ENCODE data around the gene PNPLA7. TPM values are rescaled to one million over a fixed set of nuclear protein-coding genes. Genes with fewer than 3 reads are reported as not detected.
"Not testable (repeated sequence)": the region's sequence is repeated elsewhere in the genome, so short reads cannot be mapped to it uniquely, and the experiment has no call there.

The PNPLA7 gene
- total RNA-seq, 1 experiment from 2014 or later, result 0.17 TPM

GRCh38 chr9:137423514-137424291 lies 126.5 kb downstream of the PNPLA7 start:
- DNase-seq (ENCODE audit: low read depth), result no peak

DNA sequence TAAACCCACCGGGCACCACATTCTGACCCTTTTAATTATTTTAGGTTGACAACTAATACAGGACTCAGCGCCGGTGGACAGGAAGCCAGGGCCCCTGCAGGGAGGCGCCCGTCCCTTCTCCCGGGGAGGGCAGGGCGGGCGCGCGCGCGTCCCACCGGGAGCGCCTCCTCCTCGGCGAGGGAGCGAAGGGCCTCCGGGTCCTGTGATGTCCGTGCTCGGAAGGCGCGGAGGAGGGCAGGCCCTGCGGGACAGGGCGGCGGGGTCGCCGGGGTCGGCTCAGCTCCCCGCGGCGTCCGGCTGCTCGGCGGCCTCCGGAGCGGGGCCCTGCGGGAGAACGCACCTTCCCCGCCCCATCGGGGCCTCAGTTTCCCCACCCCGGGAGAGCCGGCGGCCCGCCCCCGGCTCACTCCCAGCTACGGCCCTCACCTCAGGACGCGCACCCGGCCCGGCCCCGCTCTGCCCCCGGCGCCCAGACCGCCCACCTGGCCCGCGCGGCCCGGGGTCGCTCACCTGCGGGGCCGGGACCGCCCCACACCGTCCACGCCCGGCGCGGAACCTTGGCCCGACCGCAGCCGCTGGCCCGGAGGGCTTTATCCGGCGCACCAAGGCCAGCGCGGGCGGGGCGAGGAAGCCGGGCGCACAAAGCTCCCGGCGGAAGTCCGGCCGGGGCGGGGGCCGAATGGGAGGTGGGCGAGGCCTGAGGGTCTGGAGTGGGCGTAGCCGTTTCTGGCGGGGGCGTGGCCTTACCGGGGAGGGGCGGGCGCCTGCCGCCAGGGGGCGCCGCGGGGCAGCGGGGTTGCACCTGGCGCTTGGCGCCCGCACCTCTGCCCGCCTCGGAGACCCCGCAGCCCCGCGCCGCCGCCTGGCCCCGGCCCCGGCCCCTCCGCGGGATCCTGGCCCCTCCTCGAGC lies 127.3 kb downstream of the PNPLA7 start, which contains the start of the genes EXD3 and NOXA1:
Gene EXD3 (minus strand): TSS at position 559 of the 910 bp plus-strand sequence. CDS start 27,805 bp downstream, outside the sequence.
Gene NOXA1 (plus strand): TSS at position 790 of the 910 bp plus-strand sequence. CDS start 137 bp downstream, outside the sequence.
- DNase-seq (ENCODE audit: low read depth), result peak; percentile 84

- DNase-seq (ENCODE audit: low read depth), result no peak
Measured at GRCh38 chr9:137421838-137422603, 128.2 kb downstream of the PNPLA7 start.

DNA sequence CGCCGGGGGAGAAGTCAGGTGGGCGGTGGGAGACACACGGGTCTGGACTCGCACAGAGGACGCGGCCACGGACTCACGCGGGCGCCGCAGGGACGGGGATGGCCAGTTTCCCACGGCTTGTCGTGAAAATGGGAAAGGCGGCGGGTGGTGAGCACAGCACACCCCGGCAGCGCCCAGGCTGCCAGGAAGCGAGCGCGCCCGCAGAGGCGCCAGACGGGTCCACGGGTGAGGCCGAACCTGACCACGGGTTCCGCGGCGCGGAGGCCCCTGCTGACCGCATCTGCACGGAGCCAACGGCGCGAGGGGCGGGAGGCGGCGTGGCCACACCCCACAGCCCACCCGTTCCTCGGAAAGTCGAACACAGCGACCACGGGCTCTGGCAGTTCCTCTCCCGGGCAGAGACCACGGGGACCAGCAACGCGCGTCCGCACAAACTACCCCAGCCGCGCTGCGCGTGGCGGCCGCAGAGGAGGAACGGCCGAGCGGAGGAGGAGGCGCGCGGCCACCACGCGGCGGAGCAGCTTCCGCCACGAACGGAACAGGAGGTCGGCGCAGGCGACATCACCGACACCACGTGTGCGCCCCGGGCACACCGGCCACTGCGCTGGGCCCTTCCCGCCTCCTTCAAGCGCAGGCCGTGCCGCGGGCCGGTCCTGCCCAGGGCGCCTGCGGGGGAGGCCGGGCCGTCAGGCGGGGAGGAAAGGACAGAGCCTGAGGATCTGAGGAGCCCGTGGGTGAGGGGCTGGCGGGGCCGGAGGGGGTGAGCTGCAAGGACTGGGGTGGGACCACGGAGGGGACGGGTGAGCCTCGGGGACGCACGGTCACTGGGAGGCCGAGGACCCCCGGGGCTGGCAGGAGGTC lies 132.8 kb downstream of the PNPLA7 start:
- no peak for DNase-seq (ENCODE audit: low read depth)

DNA sequence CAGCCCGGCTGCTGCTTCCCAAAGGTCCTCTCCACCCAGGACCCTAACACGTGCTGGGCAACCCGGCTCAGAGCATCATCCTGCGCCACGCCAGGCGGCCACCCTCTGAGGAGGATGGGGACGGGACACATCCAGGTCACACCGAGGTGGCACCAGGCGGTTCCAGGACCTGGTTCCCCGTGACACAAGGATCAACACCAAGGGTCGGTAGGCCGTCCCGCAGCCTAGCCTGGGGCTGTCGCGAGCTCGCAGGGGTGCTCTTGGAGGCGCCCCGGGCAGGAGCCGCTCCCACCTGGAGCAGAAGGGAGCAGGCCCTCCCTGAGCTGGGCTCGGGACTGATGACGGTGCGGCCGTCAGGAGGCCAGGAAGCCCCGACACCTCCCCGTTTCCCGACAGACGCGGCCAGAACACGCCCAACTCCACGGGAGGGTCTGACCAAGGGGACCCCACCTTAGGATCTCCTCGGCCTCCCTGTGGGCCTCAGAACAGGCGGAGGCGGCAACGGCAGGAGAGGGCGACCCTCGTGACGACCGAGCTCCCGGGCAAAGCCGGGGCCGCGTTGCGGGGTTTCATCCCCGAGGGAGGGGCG lies 133.5 kb downstream of the PNPLA7 start:
- DNase-seq (ENCODE audit: low read depth), result no peak

GRCh38 chr9:137416006-137416562 lies 134.1 kb downstream of the PNPLA7 start:
- DNase-seq (ENCODE audit: low read depth), result no peak

- no peak for DNase-seq (ENCODE audit: low read depth)
Measured at GRCh38 chr9:137415451-137415850, 134.8 kb downstream of the PNPLA7 start.

GRCh38 chr9:137412431-137412830 lies 137.8 kb downstream of the PNPLA7 start:
- DNase-seq (ENCODE audit: low read depth), result no peak

- peak; percentile 88 for DNase-seq (ENCODE audit: low read depth)
Measured at GRCh38 chr9:137411645-137412380, 138.4 kb downstream of the PNPLA7 start.

DNA sequence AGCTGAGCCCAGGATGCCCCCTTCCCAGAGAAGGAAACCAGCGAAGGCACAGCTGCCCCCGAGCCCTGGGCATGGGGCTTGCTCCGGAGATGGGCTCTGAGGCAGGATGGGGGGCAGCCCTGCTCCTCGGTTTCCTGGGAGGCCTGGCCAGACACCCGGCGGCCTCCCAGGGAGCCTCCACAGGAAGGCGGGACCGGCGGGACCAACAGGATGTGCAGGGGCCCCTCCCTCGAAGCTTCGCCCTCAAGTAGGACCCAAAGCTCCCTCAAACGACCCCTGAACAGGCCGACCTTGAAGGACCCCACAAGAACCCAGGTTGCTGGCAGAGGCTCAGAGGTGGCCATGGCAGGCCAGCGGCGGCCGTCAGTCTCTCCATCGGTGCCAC lies 138.9 kb downstream of the PNPLA7 start:
- DNase-seq (ENCODE audit: low read depth), result no peak

GRCh38 chr9:137410891-137411249 lies 139.3 kb downstream of the PNPLA7 start:
- no peak for DNase-seq (ENCODE audit: low read depth)

- DNase-seq (ENCODE audit: low read depth), result not testable (repeated sequence)
Measured at GRCh38 chr9:137410236-137410890, 139.8 kb downstream of the PNPLA7 start.

Other genes starting within 250 kb of the PNPLA7 start
- 0.06 TPM in 1 of 2 replicates, not detected in the other for gene NRARP, start 248.1 kb downstream of the PNPLA7 start, total RNA-seq (2014; rRNA removed)
- 4.0 and 6.5 TPM in 2 replicates for gene EXD3, start 127.2 kb downstream of the PNPLA7 start, total RNA-seq (2014; rRNA removed)
- gene NOXA1, start 127.0 kb downstream of the PNPLA7 start, total RNA-seq (2014; rRNA removed), result 0.17 and 0.19 TPM in 2 replicates
- gene ENTPD8, start 109.0 kb downstream of the PNPLA7 start, total RNA-seq (2014; rRNA removed), result not detected in 2 replicates
- gene NSMF, start 91.1 kb downstream of the PNPLA7 start, total RNA-seq (2014; rRNA removed), result 53.7 and 64.0 TPM in 2 replicates
- gene MRPL41, start 1.5 kb upstream of the PNPLA7 start, total RNA-seq (2014; rRNA removed), result 63.0 and 66.9 TPM in 2 replicates
- 26.4 and 36.6 TPM in 2 replicates for gene DPH7, start 28.5 kb upstream of the PNPLA7 start, total RNA-seq (2014; rRNA removed)
- 36.1 and 38.5 TPM in 2 replicates for gene ZMYND19, start 40.1 kb upstream of the PNPLA7 start, total RNA-seq (2014; rRNA removed)
- 13.6 and 16.4 TPM in 2 replicates for gene ARRDC1, start 55.3 kb upstream of the PNPLA7 start, total RNA-seq (2014; rRNA removed)
- 34.8 and 43.5 TPM in 2 replicates for gene EHMT1, start 68.6 kb upstream of the PNPLA7 start, total RNA-seq (2014; rRNA removed)